Nephron progenitor cell (in vitro differentiated cells): ENCODE results near the gene KRT1.

Experiments
- DNase-seq: peaks from one replicate; pipeline ENCODE4 v3.0.0; 2021
- H3K27ac Mint-ChIP-seq: 2 replicates; pipeline ENCODE4 v1.8.0; 2021; ENCODE audit warnings: mild to moderate bottlenecking, moderate library complexity, mixed read lengths
- H3K27me3 Mint-ChIP-seq: 2 replicates; pipeline ENCODE4 v1.8.0; 2021; ENCODE audit warnings: mild to moderate bottlenecking, low read depth, mixed read lengths; ENCODE audit not compliant: poor library complexity
- H3K36me3 Mint-ChIP-seq: 2 replicates; pipeline ENCODE4 v1.8.0; 2021; ENCODE audit warnings: low read depth, mixed read lengths
- H3K4me1 Mint-ChIP-seq: 2 replicates; pipeline ENCODE4 v1.8.0; 2021; ENCODE audit warnings: mixed read lengths
- H3K4me3 Mint-ChIP-seq: 2 replicates; pipeline ENCODE4 v1.8.0; 2021; ENCODE audit warnings: mild to moderate bottlenecking, moderate library complexity, mixed read lengths
- H3K9me3 Mint-ChIP-seq: 2 replicates; pipeline ENCODE4 v1.8.0; 2021; ENCODE audit warnings: mild to moderate bottlenecking, moderate library complexity, mixed read lengths
- CTCF ChIP-seq: fragments of 200-600 bp; sonication (generic); IDR thresholded peaks from 2 replicates; pipeline ENCODE4 v1.5.0; 2021; ENCODE audit warnings: antibody characterized with exemption

Gene KRT1

GRCh38 chr12:52680363-52680762 is at the start of gene KRT1:
KRT1 (minus strand) TSS chr12:52680407; CDS start chr12:52680348, 59 bp downstream.
- Mint-ChIP-seq H3K36me3 (no peaks in the 10 kb centered on the region), H3K27ac (no peak within 1 kb of the TSS), H3K9me3 (no peaks in the 10 kb centered on the region), H3K4me1 (no peaks in the 10 kb centered on the region), H3K4me3 (no peak within 1 kb of the TSS), H3K27me3 (peaks cover 40% of the 10 kb centered on the region)
- no peak for TF ChIP-seq CTCF
- DNase-seq = no peak

DNA sequence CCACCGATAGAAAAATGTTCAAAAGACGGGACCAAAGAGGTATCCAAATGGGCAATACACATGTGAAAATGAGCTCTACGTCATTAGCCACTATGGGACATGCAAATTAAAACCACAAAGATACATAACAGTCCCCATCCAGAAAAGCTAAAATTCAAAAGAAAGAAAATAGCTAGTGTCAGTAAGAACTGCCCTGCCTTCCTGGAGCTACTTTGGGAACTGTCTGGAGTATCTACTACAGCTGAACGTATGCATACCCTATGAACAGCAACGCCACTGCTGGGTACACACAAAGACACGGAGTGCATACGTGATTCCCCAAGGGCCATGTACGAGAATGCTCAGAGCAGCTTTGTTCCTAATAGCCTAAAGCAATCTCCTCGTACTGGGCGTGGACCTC is 48.9 kb upstream of the KRT1 start:
- DNase-seq = no peak
- Mint-ChIP-seq H3K4me3 (no peak overlapping the region), H3K27me3 (peaks cover 46% of the 10 kb centered on the region), H3K4me1 (no peaks in the 10 kb centered on the region), H3K27ac (no peak overlapping the region), H3K9me3 (peaks cover 8% of the 10 kb centered on the region), H3K36me3 (no peaks in the 10 kb centered on the region)
- no peak for TF ChIP-seq CTCF

- Mint-ChIP-seq H3K9me3 (peaks cover 8% of the 10 kb centered on the region), H3K27me3 (peaks cover 42% of the 10 kb centered on the region), H3K4me3 (no peak overlapping the region), H3K36me3 (no peaks in the 10 kb centered on the region), H3K4me1 (no peaks in the 10 kb centered on the region), H3K27ac (no peak overlapping the region)
- TF ChIP-seq CTCF = no peak
- no peak for DNase-seq
These were observed 48.2 kb upstream of the KRT1 start for GRCh38 chr12:52728374-52728773.

- H3K4me1 Mint-ChIP-seq = no peaks in the 10 kb centered on the region
These were observed 46.8 kb upstream of the KRT1 start for GRCh38 chr12:52727037-52727436.

GRCh38 chr12:52726451-52726850 is 46.2 kb upstream of the KRT1 start:
- DNase-seq = no peak
- Mint-ChIP-seq H3K36me3 (no peaks in the 10 kb centered on the region), H3K27me3 (peaks cover 29% of the 10 kb centered on the region), H3K9me3 (peaks cover 5% of the 10 kb centered on the region), H3K27ac (no peak overlapping the region), H3K4me1 (no peaks in the 10 kb centered on the region), H3K4me3 (no peak overlapping the region)
- no peak for TF ChIP-seq CTCF

More at GRCh38 chr12:52727037-52727436, 46.8 kb upstream of the KRT1 start:
- H3K9me3 Mint-ChIP-seq = peaks cover 8% of the 10 kb centered on the region
- no peak overlapping the region for H3K27ac Mint-ChIP-seq
- H3K27me3 Mint-ChIP-seq = peaks cover 30% of the 10 kb centered on the region
- H3K36me3 Mint-ChIP-seq = no peaks in the 10 kb centered on the region
- no peak overlapping the region for H3K4me3 Mint-ChIP-seq
- TF ChIP-seq CTCF = no peak
- no peak for DNase-seq

DNA sequence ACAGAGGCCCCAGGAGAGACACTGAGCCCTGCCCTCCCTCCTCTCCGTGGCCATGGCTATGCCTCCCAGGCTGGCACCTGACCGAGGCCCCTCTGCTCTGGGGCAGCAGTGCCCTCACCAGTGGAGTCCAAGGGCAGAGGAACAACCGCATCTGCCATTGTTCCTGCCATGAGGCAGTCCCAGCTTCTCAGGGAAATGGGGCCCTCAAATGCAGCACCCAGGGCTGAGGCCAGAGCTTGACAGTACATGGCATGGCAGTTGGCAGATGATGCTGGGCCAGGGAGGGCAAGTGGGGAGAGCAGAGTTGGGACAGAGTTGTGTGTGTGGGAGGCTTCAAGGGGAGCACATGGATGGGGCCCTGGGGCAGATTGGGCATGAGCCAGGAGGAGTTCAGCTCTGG is 44.2 kb upstream of the KRT1 start:
- no peak overlapping the region for H3K4me3 Mint-ChIP-seq
- H3K4me1 Mint-ChIP-seq = no peaks in the 10 kb centered on the region
- no peak for DNase-seq
- no peaks in the 10 kb centered on the region for H3K9me3 Mint-ChIP-seq
- no peak overlapping the region for H3K27ac Mint-ChIP-seq
- no peak for TF ChIP-seq CTCF
- H3K36me3 Mint-ChIP-seq = no peaks in the 10 kb centered on the region
- H3K27me3 Mint-ChIP-seq = peaks cover 13% of the 10 kb centered on the region
